LNCaP clone FGC (cell line): Measurements from ENCODE around the gene CHD5.

Source experiments
- DNase-seq: peaks from one replicate; pipeline ENCODE4 v3.0.0-alpha.2; 2011; ENCODE audit warnings: low read depth
- H3K4me3 ChIP-seq: 2 replicates; pipeline ENCODE4 v1.5.1; 2011; ENCODE audit warnings: mild to moderate bottlenecking, low read depth, low read length, control low read depth
- CTCF ChIP-seq: IDR thresholded peaks from 2 replicates; pipeline ENCODE4 v1.5.1; 2012; ENCODE audit warnings: mild to moderate bottlenecking; ENCODE audit not compliant: control insufficient read depth, insufficient read depth; ENCODE audit errors: extremely low read depth

CHD5 gene

GRCh38 chr1:6142036-6142621 lies 38.0 kb downstream of the CHD5 start:
- no peak overlapping the region for H3K4me3 ChIP-seq
- TF ChIP-seq CTCF: no peak
- no peak for DNase-seq

- TF ChIP-seq CTCF: no peak
- DNase-seq: no peak
- no peak overlapping the region for H3K4me3 ChIP-seq
These were observed 38.5 kb downstream of the CHD5 start for GRCh38 chr1:6141592-6141991.

- DNase-seq: no peak
- H3K4me3 ChIP-seq: no peak overlapping the region
- no peak for TF ChIP-seq CTCF
These were observed 39.7 kb downstream of the CHD5 start for GRCh38 chr1:6140413-6140812.

GRCh38 chr1:6137758-6138157 lies 42.4 kb downstream of the CHD5 start:
- H3K4me3 ChIP-seq: no peak overlapping the region
- no peak for DNase-seq
- TF ChIP-seq CTCF: no peak

GRCh38 chr1:6136516-6137220 lies 43.5 kb downstream of the CHD5 start:
- no peak for TF ChIP-seq CTCF
- no peak overlapping the region for H3K4me3 ChIP-seq
- DNase-seq: no peak

GRCh38 chr1:6134741-6135510 lies 45.2 kb downstream of the CHD5 start:
- H3K4me3 ChIP-seq: no peak overlapping the region
- DNase-seq: no peak
- TF ChIP-seq CTCF: no peak
